Measurements from ENCODE around the gene MEX3D. TPM values are rescaled to one million over a fixed set of nuclear protein-coding genes. Genes with fewer than 3 reads are reported as not detected.

MEX3D gene
- total RNA-seq, 1 donor from 2014 or later = 43.4 TPM

DNA sequence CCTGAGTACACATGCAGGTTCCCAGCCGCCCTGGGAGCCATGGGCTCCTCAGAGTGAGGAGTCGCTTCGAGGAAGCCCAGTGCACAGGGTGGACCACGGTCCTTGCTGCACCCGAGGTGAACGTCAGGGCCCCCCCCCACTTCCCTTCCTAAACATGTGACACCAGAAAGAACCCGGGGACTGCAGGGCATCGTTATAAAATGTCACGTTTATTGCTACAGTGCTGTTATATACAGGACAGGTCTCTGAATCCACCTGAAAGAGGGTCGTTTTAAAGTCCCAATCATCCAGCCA is 40.9 kb upstream of the MEX3D start:
- TF ChIP-seq, protein P1, sequence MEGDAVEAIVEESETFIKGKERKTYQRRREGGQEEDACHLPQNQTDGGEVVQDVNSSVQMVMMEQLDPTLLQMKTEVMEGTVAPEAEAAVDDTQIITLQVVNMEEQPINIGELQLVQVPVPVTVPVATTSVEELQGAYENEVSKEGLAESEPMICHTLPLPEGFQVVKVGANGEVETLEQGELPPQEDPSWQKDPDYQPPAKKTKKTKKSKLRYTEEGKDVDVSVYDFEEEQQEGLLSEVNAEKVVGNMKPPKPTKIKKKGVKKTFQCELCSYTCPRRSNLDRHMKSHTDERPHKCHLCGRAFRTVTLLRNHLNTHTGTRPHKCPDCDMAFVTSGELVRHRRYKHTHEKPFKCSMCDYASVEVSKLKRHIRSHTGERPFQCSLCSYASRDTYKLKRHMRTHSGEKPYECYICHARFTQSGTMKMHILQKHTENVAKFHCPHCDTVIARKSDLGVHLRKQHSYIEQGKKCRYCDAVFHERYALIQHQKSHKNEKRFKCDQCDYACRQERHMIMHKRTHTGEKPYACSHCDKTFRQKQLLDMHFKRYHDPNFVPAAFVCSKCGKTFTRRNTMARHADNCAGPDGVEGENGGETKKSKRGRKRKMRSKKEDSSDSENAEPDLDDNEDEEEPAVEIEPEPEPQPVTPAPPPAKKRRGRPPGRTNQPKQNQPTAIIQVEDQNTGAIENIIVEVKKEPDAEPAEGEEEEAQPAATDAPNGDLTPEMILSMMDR (IDR thresholded peaks at IDR 0.05; ENCODE audit: insufficient read depth, low read length, severe bottlenecking) = no peak
- Histone ChIP-seq H3K36me3 (ENCODE audit: control insufficient read depth, insufficient read depth, low read length) (peaks cover 20% of the 10 kb centered on the region), H3K27me3 (ENCODE audit: control insufficient read depth, insufficient read depth, low read length) (no peaks in the 10 kb centered on the region), H3K4me3 (ENCODE audit: low read depth, low read length) (no peak overlapping the region)
- DNase-seq (ENCODE audit: low read depth) (no peak), FAIRE-seq (no peak)

DNA sequence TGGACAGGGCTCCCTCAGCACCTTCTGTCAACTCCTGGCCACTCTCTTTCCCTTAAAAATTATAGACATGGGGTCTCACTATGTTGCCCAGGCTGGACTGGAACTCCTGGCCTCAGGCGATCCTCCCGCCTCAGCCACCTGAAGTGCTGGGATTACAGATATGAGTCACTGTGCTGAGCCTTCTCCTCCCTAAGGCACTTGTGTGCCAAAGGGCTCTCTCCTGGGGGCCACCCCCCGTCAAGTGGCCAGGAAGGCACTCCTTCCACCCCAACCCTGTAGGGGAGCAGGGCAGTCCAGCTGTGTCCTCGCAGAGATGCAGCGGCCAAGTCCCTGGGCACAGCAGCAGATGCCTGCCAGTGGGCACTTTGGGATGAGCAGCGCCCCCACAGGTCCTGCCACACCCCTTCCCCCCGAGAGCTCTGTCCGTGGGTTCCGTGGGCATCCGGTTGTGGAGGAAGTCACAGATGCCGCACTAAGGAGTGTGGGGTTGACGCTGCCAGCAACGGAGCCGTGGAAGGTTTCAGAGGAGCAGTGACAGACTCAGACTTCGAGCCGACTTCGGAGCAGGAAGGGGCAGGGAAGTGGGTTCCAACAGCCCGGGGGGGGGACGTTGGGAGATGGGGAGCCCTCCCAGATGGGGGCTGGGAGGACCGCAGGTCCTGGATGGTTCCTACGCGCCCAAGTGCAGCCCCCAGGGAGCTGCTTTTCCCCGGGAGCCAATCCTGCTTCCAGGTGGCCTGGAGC is 40.4 kb upstream of the MEX3D start:
- FAIRE-seq (no peak), DNase-seq (ENCODE audit: low read depth) (no peak)
- Histone ChIP-seq H3K4me3 (ENCODE audit: low read depth, low read length) (no peak overlapping the region), H3K36me3 (ENCODE audit: control insufficient read depth, insufficient read depth, low read length) (peaks cover 19% of the 10 kb centered on the region), H3K27me3 (ENCODE audit: control insufficient read depth, insufficient read depth, low read length) (no peaks in the 10 kb centered on the region)
- TF ChIP-seq, protein P1 (IDR thresholded peaks at IDR 0.05; ENCODE audit: insufficient read depth, low read length, severe bottlenecking) = no peak

DNA sequence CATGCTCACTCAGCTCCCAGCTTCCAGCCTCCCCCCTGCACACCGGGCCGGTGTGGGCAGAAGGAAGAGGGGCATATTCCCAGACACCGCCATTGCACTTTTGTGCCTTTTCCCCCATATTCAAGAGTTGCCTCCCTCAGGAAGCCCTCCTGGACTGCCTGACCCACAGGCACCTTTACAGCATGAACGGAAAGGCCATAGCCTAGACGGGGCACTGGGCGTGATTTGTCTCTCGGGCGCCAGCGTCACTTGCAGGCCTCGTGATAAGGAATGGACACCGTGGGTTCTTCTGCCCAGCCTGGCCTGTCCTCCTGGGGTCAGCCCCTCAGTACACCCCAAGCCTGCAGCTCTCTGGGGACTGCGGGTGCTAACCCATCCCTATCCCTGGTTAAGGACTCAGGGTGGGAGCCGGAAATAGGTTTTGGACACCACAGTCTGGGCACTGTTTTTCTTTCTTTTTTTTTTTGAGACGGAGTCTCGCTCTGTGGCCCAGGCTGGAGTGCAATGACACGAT is 38.1 kb upstream of the MEX3D start:
- Histone ChIP-seq H3K4me3 (ENCODE audit: low read depth, low read length) (peak overlapping the region; percentile 97), H3K36me3 (ENCODE audit: control insufficient read depth, insufficient read depth, low read length) (peaks cover 8% of the 10 kb centered on the region), H3K27me3 (ENCODE audit: control insufficient read depth, insufficient read depth, low read length) (no peaks in the 10 kb centered on the region)
- no peak for FAIRE-seq
- DNase-seq (ENCODE audit: low read depth) = no peak
- TF ChIP-seq, protein P1 (IDR thresholded peaks at IDR 0.05; ENCODE audit: insufficient read depth, low read length, severe bottlenecking) = no peak

DNA sequence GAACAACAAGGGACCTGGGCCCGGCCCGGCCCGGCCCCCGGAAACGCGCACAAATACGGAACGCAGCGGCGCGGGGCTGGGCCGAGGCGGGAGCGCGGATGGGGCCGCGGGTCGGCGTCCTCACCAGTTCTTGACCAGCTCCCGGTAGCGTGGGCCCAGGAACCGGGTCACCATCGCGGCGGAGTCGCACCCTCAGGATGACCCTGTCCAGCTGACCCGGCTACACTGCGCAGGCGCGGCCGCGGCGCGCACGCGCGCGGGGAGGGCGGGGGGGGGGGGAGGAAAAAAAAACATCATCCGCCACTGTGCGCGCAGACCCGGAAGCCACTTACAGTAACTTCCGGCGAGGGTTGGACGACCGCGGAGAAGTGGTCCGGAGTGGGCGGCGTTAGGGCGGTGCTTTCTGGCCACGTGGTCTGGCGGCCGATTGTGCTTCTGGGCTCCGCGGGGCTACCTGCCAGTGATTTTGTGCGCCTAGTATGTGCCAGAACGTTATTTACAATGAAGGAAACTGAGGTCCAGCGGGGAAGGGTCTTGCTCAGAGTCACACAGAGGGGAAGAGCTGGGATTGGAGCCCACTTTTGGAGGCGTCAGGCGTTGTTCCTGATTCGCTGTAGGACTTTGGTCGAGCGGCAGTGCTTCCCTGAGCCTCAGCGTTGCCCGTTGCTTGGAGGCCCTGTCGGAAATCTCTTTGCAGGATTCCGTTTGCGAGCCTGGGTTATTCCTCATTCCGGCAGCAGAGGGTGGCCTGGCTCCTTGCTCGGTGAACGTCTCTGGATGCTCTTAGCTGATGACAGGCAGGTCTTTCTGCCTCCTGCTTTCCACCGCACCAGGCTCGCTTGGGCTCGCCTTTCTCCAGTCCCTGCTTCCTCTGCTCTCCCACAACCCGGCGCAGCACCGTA is 37.4 kb upstream of the MEX3D start, which contains the start of gene UQCR11:
TSS of gene UQCR11 (minus strand) at position 227 of the 902 bp plus-strand sequence. CDS start at position 174, 53 bp downstream.
- peak; percentile 18 for FAIRE-seq
- TF ChIP-seq, protein P1 (IDR thresholded peaks at IDR 0.05; ENCODE audit: insufficient read depth, low read length, severe bottlenecking) = peak; percentile 73

DNA sequence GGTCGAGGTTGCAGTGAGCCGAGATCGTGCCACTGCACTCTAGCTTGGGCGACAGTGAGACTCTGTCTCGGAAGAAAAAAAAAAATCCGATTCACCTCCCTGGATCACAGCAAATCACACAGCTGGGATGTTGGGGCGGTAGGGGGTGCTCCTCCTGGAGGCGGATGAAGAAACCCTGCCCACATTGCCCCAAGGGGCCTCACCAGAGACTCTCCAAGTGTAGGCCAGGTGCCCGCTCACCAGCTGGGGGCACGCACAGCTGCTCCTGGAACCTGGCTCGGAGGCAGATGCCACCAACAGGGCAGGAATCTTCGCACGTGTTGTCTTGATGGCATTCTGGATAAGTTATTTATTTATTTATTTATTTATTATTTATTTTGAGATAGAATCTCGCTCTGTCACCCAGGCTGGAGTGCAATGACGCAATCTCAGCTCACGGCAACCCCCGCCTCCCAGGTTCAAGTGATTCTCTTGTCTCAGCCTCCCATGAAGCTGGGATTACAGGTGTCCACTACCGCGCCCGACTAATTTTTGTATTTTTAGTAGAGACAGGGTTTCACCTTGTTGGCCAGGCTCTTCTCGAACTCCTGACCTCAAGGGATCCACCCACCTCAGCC is 34.1 kb upstream of the MEX3D start:
- H3K4me3 ChIP-seq (ENCODE audit: low read depth, low read length) = no peak overlapping the region
- peaks cover 16% of the 10 kb centered on the region for H3K36me3 ChIP-seq (ENCODE audit: control insufficient read depth, insufficient read depth, low read length)
- FAIRE-seq (no peak), DNase-seq (ENCODE audit: low read depth) (no peak)
- TF ChIP-seq, protein P1 (IDR thresholded peaks at IDR 0.05; ENCODE audit: insufficient read depth, low read length, severe bottlenecking) = no peak
- H3K27me3 ChIP-seq (ENCODE audit: control insufficient read depth, insufficient read depth, low read length) = no peaks in the 10 kb centered on the region

More for the DNA sequence above, 37.4 kb upstream of the MEX3D start, which contains the start of gene UQCR11:
- DNase-seq (ENCODE audit: low read depth) = peak; percentile 82
- Histone ChIP-seq H3K36me3 (ENCODE audit: control insufficient read depth, insufficient read depth, low read length) (peaks cover 7% of the 10 kb centered on the region), H3K27me3 (ENCODE audit: control insufficient read depth, insufficient read depth, low read length) (no peaks in the 10 kb centered on the region), H3K4me3 (ENCODE audit: low read depth, low read length) (peak within 1 kb of the TSS; percentile 97)

All from bronchial epithelial cell (primary cell).